Smooth muscle cell (in vitro differentiated cells): ENCODE data around the gene PLA2G4F. TPM values are rescaled to one million over a fixed set of nuclear protein-coding genes. Genes with fewer than 3 reads are reported as not detected.

ENCODE experiments used
- DNase-seq: peaks from one replicate; lab custom pipeline; 2025; ENCODE audit not compliant: unreplicated experiment; lab: John Stamatoyannopoulos, UW
- H2AFZ ChIP-seq: fragments of 200-600 bp; sonication (generic); 2 replicates; pipeline ENCODE4 v1.6.0; 2016; ENCODE audit warnings: antibody characterized with exemption, low read depth, mild to moderate bottlenecking
- H3F3A ChIP-seq: fragments of 200-600 bp; sonication (generic); 2 replicates; pipeline ENCODE4 v1.6.0; 2017; ENCODE audit warnings: antibody characterized with exemption, low read depth
- H3K27ac ChIP-seq: fragments of 200-600 bp; sonication (generic); 2 replicates; pipeline ENCODE4 v1.5.1; 2016; ENCODE audit warnings: low read depth, mild to moderate bottlenecking
- H3K27me3 ChIP-seq: fragments of 200-600 bp; sonication (generic); 2 replicates; pipeline ENCODE4 v1.6.1; 2016; ENCODE audit warnings: low read depth, mild to moderate bottlenecking
- H3K36me3 ChIP-seq: fragments of 200-600 bp; sonication (generic); 2 replicates; pipeline ENCODE4 v1.5.1; 2016; ENCODE audit warnings: low read depth
- H3K4me1 ChIP-seq: fragments of 200-600 bp; sonication (generic); 2 replicates; pipeline ENCODE4 v1.5.1; 2016; ENCODE audit warnings: low read depth
- H3K4me2 ChIP-seq: fragments of 200-600 bp; sonication (generic); 2 replicates; pipeline ENCODE4 v1.6.0; 2016; ENCODE audit warnings: mild to moderate bottlenecking
- H3K4me3 ChIP-seq: fragments of 200-600 bp; sonication (generic); 2 replicates; pipeline ENCODE4 v1.5.1; 2016; ENCODE audit warnings: mild to moderate bottlenecking
- H3K79me2 ChIP-seq: fragments of 200-600 bp; sonication (generic); 2 replicates; pipeline ENCODE4 v1.6.0; 2016; ENCODE audit warnings: low read depth, mild to moderate bottlenecking
- H3K9ac ChIP-seq: fragments of 200-600 bp; sonication (generic); 2 replicates; pipeline ENCODE4 v1.6.0; 2016; ENCODE audit warnings: low read depth
- H3K9me3 ChIP-seq: fragments of 200-600 bp; sonication (generic); replicated peaks from 2 replicates; pipeline ENCODE4 v1.5.1; 2016; ENCODE audit warnings: low read depth
- H4K20me1 ChIP-seq: fragments of 200-600 bp; sonication (generic); 2 replicates; pipeline ENCODE4 v1.6.0; 2016; ENCODE audit warnings: low read depth
- CTCF ChIP-seq: fragments of 200-600 bp; sonication (generic); IDR thresholded peaks from 2 replicates; pipeline ENCODE4 v1.5.1; 2017; ENCODE audit warnings: borderline replicate concordance, mild to moderate bottlenecking, antibody characterized with exemption; ENCODE audit not compliant: insufficient read depth, poor library complexity, severe bottlenecking
- WGBS: methylation state at CpG from one replicate; pipeline ENCODE4 v1.1.7; 2016; ENCODE audit warnings: low lambda C conversion rate; 5-methylcytosine and 5-hydroxymethylcytosine counted together
- polyA plus RNA-seq: library from polyadenylated mRNA; unstranded; fragments of >200 nt; fragmentation: Nextera tagmentation; extraction: Ambion mirVana; gene quantifications from 2 replicates; pipeline ENCODE4 v1.2.1, GENCODE V29; 2016
- total RNA-seq: library from RNA; depleted of rRNA; stranded (reverse); fragments of >200 nt; gene quantifications from 2 replicates; pipeline ENCODE4 v1.2.3, GENCODE V29; 2014

The PLA2G4F gene
- total and polyA plus RNA-seq, 2 experiments from 2014 or later, result 0.46 to 1.3 TPM

GRCh38 chr15:42111924-42112323 is 44.5 kb downstream of the PLA2G4F start:
- Histone ChIP-seq H3K27me3 (no peaks in the 10 kb centered on the region), H3K4me2 (no peak overlapping the region), H3K4me3 (no peak overlapping the region), H4K20me1 (no peaks in the 10 kb centered on the region), H3K9me3 (no peaks in the 10 kb centered on the region), H2AFZ (no peak overlapping the region), H3K79me2 (no peaks in the 10 kb centered on the region), H3K27ac (no peak overlapping the region), H3K36me3 (no peaks in the 10 kb centered on the region), H3F3A (no peaks in the 10 kb centered on the region), H3K4me1 (no peaks in the 10 kb centered on the region), H3K9ac (no peak overlapping the region)
- WGBS, result 86% methylated on average over 4 of the region's 4 CpGs
- no peak for TF ChIP-seq CTCF
- DNase-seq, result no peak

- Histone ChIP-seq H3K79me2 (no peaks in the 10 kb centered on the region), H3F3A (no peaks in the 10 kb centered on the region), H3K27ac (no peak overlapping the region), H3K4me2 (no peak overlapping the region), H3K36me3 (no peaks in the 10 kb centered on the region), H3K4me1 (no peaks in the 10 kb centered on the region), H4K20me1 (no peaks in the 10 kb centered on the region), H3K4me3 (no peak overlapping the region), H3K9ac (no peak overlapping the region), H3K27me3 (no peaks in the 10 kb centered on the region), H2AFZ (no peak overlapping the region), H3K9me3 (no peaks in the 10 kb centered on the region)
- no peak for DNase-seq
- 66% methylated on average over 3 of the region's 3 CpGs for WGBS
- TF ChIP-seq CTCF, result no peak
Observed at GRCh38 chr15:42110367-42110766, 46.1 kb downstream of the PLA2G4F start.

- DNase-seq, result no peak
- 91% methylated on average over 3 of the region's 3 CpGs for WGBS
Observed at GRCh38 chr15:42108806-42109205, 47.6 kb downstream of the PLA2G4F start.

More at GRCh38 chr15:42108806-42109205, 47.6 kb downstream of the PLA2G4F start:
- H3K9ac ChIP-seq, result no peak overlapping the region
- H3K4me1 ChIP-seq, result no peaks in the 10 kb centered on the region
- no peak overlapping the region for H3K4me2 ChIP-seq
- H4K20me1 ChIP-seq, result no peaks in the 10 kb centered on the region
- no peaks in the 10 kb centered on the region for H3F3A ChIP-seq
- no peaks in the 10 kb centered on the region for H3K27me3 ChIP-seq
- no peaks in the 10 kb centered on the region for H3K79me2 ChIP-seq
- H3K9me3 ChIP-seq, result no peaks in the 10 kb centered on the region
- no peak overlapping the region for H3K4me3 ChIP-seq
- no peak overlapping the region for H3K27ac ChIP-seq
- H3K36me3 ChIP-seq, result no peaks in the 10 kb centered on the region
- no peak for TF ChIP-seq CTCF
- H2AFZ ChIP-seq, result no peak overlapping the region
